Stimulated activated CD8-positive, alpha-beta memory T cell treated with anti-CD3 and anti-CD28 coated beads, Interleukin-4, amount 100 ng/mL, for 1 hour (primary cell): ENCODE data around the gene PLIN1.

ENCODE experiments used
- DNase-seq, 2 donors: peaks; one replicate each; pipeline ENCODE4 v3.0.0-alpha.2; 2020; ENCODE audit warnings: low read depth in 2 of 2, low spot score in 1 of 2

The PLIN1 gene

GRCh38 chr15:89628806-89629715, 50.1 kb downstream of the PLIN1 start:
- no peak for DNase-seq

GRCh38 chr15:89628301-89628700, 50.9 kb downstream of the PLIN1 start:
- DNase-seq: no peak

GRCh38 chr15:89627256-89627970, 51.8 kb downstream of the PLIN1 start:
- no peak for DNase-seq

- no peak for DNase-seq
These were observed 53.5 kb downstream of the PLIN1 start for GRCh38 chr15:89625716-89626115.

GRCh38 chr15:89623165-89623564, 56.0 kb downstream of the PLIN1 start:
- DNase-seq: no peak

- DNase-seq: no peak
These were observed 57.6 kb downstream of the PLIN1 start for GRCh38 chr15:89621547-89621946.

GRCh38 chr15:89616228-89616627, 62.9 kb downstream of the PLIN1 start:
- no peak for DNase-seq

GRCh38 chr15:89615135-89615534, 64.0 kb downstream of the PLIN1 start:
- DNase-seq: no peak
